Adipose tissue (tissue), 3 donors: ENCODE measurements around the gene TRIM38. TPM values are rescaled to one million over a fixed set of nuclear protein-coding genes. Genes with fewer than 3 reads are reported as not detected.
"Not testable (repeated sequence)": the region's sequence is repeated elsewhere in the genome, so short reads cannot be mapped to it uniquely, and the experiment has no call there.

ENCODE experiments used
- H3K27ac ChIP-seq: one replicate; pipeline ENCODE4 v1.5.1; 2013; ENCODE audit warnings: low read depth, low read length
- WGBS, 3 donors: extraction: QIAGEN DNeasy Blood & Tissue Kit; methylation state at CpG; one replicate each; pipeline ENCODE4 v1.1.7; 2013; 5-methylcytosine and 5-hydroxymethylcytosine counted together
- polyA plus RNA-seq, 3 donors: library from polyadenylated mRNA; stranded (reverse); fragments of 200-250 nt; gene quantifications; one replicate each; pipeline ENCODE4 v1.2.3, GENCODE V29; 2013
- donor health status: healthy with polysubstance abuse.
- donor health status: Bipolar disorder and iron deficiency.
- donor health status: healthy.

Gene TRIM38
- polyA plus RNA-seq, 3 donors, result 1.5 to 9.6 (median 3.2) TPM

DNA sequence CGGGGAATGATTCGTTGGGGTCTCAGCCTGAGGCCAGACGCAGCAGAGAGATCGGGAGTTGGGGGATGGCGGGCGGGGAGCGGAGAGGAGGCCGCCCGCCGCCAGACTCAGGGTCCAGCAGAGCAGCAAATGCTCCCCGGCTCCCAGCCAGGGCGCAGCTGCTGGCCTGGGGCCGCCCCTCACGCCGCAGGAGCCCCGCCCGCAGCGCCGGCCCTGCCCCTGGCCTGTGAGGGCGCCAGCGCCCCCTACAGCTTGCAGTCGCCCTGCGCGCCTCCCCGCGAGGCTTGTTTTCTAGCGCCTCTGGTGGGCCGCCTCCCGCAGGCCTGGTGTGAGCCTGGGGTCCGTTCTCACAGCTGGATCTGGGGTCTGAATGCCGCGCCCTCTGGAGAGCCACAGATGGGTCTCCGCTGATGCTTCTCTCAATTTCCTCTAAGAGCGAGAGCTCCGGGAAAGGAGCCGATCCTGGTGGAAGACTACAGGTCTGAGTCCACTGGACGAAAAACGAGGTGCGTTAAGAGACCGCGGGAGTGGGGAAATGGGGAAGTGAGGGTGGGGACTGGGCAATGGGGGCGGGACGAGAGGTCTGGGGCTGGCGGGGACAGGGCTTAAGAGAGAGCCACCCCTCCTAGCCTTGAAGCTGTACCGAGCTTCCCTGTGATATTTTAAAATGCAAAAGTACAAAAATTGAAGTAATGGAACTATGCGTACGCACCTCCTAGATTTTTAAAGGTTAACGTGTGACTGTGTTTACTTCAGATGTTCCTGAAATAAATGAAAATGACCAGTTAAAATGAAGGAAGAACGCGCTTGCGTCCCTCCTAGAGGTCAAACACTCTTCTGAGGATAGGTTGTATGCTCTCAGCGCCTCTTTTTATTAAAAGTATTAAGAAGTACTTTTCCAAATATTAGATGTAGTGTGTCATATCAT lies 30.1 kb downstream of the TRIM38 start:
- WGBS, 3 donors, result 0 to 1% (median 1%) methylated on average over 48 to 52 of the region's 52 CpGs
- H3K27ac ChIP-seq, result peak overlapping the region; percentile 85

DNA sequence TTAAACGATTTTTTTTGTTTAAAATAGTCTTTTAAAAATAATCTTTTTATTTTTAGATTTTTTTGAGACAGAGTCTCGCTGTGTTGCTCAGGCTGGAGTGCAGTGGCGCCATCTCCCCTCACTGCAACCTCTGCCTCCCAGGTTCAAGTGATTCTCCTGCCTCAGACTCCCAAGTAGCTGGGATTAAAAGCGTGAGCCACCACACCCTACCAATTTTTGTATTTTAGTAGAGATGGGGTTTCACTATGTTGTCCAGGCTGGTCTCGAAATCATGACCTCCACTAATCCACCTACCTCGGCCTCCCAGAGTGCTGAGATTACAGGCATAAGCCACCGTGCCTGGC lies 30.7 kb downstream of the TRIM38 start:
- H3K27ac ChIP-seq, result not testable (repeated sequence)
- WGBS, 3 donors, result 50 to 56% (median 55%) methylated on average over 7 of the region's 7 CpGs

DNA sequence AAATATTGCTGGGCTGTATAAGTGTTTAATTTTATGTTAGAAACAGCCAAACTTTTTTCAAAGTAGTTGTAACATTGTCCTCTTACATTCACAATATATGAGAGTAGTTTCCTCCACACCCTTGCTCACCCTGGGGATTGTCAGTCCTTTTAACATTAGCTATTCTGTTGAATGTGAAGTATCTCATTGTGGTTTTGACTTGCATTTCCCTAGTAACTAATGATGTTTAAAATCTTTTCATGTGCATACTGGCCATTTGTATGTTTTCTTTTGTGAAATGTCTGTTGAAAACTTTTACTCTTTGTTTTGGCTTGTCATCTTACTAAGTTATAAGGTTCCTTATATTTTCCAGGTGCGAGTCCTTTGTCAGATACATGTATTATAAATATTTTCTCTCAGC lies 32.9 kb downstream of the TRIM38 start:
- WGBS, 3 donors, result 94 to 100% (median 95%) methylated on average over 1 of the region's 1 CpG
- no peak overlapping the region for H3K27ac ChIP-seq

DNA sequence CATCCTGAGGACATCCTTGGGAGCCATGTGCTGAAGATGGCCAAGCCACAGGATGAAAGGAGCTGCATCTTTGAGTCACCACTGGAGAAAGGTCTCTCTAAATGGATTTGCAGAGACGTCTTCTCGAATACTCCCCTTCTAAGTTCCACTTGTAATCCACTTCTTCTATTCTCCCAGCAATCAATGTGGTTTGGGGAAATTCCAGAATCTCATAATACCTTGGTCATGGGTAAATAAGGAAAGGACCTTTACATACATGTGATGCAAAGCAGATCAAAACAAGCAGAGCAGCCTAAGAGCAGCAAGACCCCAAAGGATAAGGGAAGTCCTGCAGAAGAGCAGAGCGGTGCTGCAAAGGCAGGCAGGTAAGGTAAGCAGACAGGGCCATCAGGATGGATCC lies 35.3 kb downstream of the TRIM38 start:
- 89 to 99% (median 89%) methylated on average over 3 of the region's 3 CpGs for WGBS, 3 donors
- H3K27ac ChIP-seq, result no peak overlapping the region

DNA sequence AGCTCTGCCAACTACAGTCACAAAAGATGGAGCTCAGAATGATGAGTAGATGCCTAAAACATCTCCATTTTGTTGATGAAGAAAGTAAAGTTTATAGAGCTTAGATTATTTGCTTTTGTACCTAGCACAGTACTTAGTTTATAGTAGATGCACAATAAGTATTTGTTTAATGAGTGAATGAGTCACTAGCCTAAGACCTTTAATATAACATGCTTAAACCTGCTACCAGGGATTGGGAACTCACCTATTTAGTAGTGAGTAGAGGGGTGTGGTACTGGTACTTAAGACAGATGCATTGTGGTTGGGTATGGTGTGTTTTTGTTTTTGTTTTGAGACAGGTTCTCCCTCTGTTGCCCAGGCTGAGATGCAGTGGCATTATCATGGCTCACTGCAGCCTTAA lies 35.8 kb downstream of the TRIM38 start:
- H3K27ac ChIP-seq, result no peak overlapping the region

DNA sequence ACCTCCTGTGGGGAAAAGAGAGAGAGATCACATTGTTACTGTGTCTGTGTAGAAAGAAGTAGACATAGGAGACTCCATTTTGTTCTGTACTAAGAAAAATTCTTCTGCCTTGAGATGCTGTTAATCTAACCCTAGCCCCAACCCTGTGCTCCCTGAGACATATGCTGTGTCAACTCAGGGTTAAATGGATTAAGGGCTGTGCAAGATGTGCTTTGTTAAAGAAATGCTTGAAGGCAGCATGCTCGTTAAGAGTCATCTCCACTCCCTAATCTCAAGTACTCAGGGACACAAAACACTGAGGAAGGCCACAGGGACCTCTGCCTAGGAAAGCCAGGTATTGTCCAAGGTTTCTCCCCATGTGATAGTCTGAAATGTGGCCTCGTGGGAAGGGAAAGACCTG lies 36.6 kb downstream of the TRIM38 start:
- 49 to 63% (median 58%) methylated on average over 1 of the region's 2 CpGs for WGBS, 3 donors

DNA sequence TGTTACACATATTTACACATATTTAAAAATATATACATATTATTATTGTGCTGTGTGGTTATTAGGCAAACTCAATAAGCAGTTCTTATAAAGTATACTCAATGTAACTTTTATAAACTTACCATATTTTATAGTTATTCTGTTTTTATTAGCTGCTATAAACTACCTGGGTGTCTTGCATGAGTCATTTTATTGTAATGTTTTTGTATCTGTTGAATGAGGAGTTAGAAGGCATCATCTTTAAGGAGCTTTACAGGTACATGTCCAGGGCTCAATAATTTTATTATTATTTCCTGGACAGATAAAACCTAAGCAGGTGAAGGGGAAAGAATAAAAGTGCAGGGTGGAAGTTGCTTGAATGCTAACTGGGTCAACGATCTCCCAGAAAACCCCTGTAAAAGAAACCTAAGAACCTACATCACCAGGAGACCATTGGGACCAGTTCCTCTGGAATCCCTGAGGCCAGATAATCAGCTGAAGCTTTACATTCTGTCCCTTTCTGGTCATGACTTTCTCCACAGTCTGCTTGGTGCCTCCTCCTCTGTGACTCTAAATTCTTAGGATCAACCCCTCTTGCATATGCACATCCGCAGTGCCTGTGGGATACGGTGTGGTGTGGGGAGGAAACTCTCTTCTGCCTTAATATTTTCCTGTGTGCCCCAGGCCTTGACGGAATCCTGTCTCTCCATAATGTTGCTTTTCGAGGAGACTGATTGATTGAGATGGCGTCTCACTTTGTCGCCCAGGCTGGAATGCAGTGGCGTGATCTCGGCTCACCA lies 38.0 kb downstream of the TRIM38 start:
- H3K27ac ChIP-seq, result no peak overlapping the region
- WGBS, 3 donors, result 93 to 96% (median 94%) methylated on average over 9 of the region's 9 CpGs

More for the DNA sequence above, 36.6 kb downstream of the TRIM38 start:
- not testable (repeated sequence) for H3K27ac ChIP-seq

DNA sequence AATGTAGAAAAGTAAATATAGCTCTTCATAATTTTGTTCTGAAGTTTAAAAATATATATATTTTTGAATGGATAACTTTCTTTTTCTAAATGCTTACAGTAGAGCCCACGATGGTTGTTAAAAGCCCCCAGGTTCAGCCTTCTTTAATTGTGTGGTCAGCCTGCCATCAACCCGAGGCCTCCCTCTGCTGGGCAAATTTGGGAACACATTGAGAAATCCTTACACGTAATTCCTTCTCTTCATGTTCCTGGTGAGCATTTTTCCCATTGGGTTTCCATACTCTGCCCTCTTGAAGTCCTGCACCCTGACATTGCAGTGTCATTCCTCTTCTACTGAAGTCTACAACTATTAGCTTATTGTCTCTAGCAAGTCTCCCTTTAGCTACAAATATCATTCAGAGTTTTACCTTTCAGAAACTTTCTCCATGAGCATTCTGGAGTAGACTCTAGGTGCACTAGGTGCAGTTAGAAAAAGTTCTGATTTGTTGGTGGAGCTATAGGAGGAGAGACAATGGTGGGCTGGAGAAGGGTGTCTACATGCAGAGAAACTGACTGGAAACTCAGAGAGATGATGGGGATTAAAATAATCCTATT lies 40.6 kb downstream of the TRIM38 start:
- no peak overlapping the region for H3K27ac ChIP-seq
- WGBS, 3 donors, result 3 to 4% (median 3%) methylated on average over 3 of the region's 3 CpGs

DNA sequence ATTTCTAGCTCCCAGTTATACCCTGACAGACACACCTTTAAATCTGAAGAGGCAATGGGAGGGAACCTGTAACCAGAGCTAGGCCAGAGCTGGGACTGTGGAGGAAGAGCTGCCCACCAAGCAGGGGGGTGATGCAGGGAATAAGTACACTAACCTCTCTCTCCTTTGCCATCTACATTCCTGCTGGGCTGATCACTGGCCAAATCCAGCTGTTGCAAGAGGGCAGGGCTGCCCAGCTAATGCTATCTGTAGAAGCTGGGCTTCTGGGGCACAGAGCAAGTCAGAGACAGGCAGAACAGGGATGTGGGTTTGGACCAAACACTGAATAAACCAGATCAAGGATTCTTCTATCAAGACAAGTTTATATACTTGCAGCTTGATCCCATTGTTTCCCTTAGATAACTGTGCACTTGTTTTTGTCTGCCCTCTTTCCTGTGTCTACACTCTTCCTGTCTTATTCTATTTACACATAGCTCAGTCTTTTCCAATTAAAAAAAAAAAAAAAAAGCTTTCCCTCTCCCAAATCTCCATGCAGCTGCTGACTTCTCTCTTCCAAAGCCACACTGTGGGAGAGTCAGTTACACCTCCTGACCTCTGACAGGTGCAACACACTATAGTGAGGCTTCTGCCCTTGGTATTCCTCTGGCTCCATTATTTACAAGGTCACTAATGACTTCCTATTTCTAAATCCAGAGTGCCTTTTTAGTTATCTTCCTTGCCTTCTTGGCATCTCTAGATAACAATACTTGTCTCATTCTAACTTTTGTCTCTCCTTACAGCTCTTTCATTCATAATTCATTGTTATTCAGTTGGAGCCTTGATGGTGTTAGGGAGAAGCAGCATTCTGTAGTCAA lies 43.7 kb downstream of the TRIM38 start:
- H3K27ac ChIP-seq, result no peak overlapping the region

DNA sequence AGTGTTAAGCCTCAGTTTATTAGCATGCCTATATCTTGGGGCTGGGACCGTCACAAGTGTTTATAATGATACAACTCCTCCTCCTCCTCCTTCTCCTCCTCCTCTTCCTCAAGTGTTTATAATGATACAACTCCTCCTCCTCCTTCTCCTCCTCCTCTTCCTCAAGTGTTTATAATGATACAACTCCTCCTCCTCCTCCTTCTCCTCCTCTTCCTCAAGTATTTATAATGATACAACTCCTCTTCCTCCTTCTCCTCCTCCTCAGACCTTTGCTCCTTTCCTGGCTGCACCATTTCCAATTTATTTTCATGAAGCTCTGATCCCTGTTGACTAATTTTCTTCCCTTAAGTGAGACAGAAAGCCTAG lies 44.3 kb downstream of the TRIM38 start:
- not testable (repeated sequence) for H3K27ac ChIP-seq
- WGBS, 3 donors, result 44 to 65% (median 52%) methylated on average over 1 of the region's 1 CpG

DNA sequence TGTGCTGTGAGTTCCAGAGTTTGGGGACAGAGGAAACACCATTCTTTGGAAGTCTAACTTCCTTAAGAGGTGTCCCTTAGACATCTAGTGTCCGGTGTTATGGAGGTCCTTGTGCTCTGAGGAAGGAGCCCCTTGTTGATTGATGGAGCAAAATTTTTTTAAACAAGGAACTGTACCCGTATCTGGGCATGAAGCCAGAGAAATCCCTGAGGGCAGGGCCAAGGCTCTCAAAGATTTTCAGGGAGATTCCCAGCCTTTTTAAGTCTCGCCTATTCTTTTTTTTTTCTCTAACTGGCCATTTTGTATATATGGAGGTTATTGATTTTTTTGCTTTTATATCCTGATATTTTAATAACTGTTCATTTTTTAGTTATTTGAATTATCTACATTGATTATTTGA lies 45.9 kb downstream of the TRIM38 start:
- no peak overlapping the region for H3K27ac ChIP-seq
- WGBS, 3 donors, result 45 to 59% (median 45%) methylated on average over 3 of the region's 3 CpGs

DNA sequence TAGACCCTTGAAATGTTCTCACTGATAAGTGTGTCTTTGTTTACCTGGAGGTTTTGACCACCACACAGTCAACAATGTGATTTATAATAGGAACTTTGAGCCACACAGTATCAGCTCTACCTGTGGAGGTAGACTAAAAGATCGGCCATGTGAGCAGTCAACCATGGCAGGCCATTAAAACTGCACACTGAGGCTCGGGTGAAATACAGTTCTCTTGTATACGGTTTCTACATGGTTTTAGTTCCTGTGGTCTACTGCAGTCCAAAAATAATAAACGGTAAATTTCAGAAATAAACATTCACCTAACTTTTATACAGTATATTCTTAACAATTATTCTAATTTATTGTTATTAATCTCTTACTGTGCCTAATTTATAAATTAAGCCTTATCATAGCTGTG lies 47.2 kb downstream of the TRIM38 start:
- WGBS, 3 donors, result 89 to 96% (median 91%) methylated on average over 4 of the region's 4 CpGs
- no peak overlapping the region for H3K27ac ChIP-seq

DNA sequence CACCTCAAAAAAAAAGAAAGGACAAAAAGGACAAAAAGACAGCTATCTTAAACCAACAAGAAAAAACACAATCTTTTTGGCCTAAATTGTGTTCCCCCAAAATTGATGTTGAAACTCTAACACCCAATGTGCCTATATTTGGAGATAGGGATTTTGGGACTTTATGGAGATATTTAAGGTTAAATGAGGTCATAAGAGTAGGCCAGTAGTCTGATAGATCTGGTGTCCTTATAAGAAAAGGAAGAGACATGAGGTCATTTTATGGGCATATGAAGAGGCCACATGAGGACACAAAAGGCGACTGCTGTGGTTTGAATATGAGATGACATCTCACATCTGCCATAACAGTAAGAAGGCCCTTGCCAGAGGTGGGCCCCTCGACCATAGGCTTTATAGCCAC lies 49.5 kb downstream of the TRIM38 start:
- WGBS, 3 donors, result 75 to 89% (median 82%) methylated on average over 2 of the region's 2 CpGs
- H3K27ac ChIP-seq, result no peak overlapping the region

DNA sequence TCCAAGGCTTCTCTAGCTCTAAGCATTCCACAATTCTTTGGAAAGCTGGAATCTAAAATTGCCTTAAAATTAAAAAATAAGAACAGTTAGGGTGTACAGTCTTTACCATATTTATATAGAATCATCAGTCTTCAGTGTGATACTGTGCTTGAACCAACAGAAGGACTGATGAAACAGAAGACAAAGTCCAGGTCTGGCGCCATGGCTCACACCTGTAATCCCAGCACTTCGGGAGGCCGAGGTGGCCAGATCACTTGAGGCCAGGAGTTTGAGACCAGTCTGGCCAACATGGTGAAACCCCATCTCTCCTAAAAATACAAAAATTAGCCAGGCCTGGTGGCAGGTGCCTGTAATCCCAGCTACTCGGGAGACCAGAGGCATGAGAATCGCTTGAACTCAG lies 51.8 kb downstream of the TRIM38 start:
- H3K27ac ChIP-seq, result not testable (repeated sequence)
- 96 to 98% (median 97%) methylated on average over 5 of the region's 5 CpGs for WGBS, 3 donors

DNA sequence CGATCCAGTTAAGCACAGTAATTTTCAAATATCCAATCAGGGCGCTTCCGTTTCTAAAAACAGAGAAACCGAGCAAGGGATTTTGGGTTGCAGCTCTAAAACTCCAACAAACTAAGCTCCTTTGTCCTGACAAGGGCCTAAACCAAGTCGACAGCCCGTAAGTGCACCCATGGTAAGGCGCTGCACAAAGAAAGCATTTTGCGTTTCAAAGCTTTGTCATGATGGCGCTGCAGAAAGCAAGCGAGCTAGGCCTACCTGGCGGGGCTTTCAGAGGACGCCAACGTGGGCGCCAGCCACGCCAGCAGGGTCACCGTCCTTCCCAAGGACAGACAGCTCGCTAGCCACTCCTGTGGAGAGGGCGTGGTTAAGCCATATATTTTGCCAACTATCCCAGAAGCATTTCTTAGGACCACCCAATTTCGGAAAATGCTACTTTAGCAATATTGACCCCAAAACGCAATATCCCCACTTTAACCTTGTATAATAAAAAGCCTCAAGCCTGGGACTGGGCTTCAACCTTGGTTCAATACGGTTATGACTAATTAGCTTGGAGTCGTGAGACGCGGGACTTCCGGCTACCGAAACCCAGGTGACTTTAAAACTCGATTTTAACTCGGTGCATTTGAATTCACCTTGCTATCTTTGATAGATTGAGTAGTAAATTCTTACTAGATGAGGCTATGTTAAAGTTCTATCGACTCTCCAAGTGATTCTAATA lies 53.8 kb downstream of the TRIM38 start:
- 54 to 63% (median 63%) methylated on average over 29 of the region's 29 CpGs for whole genome bisulfite sequencing, 3 donors
- no peak overlapping the region for H3K27ac ChIP-seq

DNA sequence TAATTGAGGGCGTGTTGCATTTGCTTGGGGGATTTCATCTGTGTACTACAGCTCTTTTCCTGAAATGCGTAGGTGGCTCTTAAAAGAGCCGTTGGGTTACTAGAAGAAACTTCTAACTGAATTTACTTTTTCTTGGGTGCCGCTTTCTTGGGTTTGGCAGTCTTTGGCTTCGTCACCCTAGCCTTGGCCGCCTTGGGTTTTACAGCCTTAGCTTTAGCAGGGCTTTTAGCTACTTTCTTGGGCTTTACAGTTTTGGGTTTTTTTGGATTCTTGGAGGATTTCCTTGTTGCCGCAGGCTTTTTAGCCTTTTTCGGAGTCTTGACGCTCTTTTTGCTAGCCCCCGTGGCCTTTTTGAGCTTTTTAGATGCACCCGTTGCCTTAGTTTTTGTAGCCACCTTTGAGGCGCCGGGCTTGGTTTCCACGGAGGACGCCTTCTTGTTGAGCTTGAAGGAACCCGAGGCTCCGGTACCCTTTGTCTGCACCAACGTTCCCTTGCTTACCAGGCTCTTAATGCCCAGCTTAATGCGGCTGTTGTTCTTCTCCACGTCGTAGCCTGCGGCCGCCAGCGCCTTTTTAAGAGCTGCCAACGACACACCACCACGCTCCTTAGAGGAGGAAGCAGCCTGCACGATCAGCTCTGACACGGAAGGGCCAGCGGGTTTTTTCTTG lies 54.5 kb downstream of the TRIM38 start:
- no peak overlapping the region for H3K27ac ChIP-seq
- WGBS, 3 donors, result 26 to 35% (median 29%) methylated on average over 29 of the region's 29 CpGs

DNA sequence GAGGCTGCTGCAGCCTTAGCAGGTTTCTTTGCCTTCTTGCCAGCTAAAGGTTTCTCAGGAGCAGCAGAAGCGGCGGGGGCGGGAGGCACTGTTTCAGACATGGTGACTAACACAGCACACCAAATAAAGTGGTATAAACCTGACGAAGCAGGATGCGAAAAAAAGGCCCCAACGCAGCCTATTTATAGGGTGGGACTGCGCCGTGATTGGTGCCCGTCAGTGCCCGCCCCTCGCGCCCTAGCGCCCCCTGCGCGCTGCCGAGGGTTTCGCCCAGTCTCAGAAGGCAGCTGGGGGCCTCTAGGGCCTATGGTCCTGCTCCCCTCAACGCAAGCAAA lies 55.0 kb downstream of the TRIM38 start:
- H3K27ac ChIP-seq, result no peak overlapping the region
- WGBS, 3 donors, result 9 to 25% (median 12%) methylated on average over 18 of the region's 18 CpGs
